Erythroblast (primary cell): ENCODE data around the gene USH1C.

ENCODE experiments used
- GATA1 ChIP-seq: IDR thresholded peaks from 2 replicates; pipeline ENCODE4 v1.6.1; 2011; ENCODE audit warnings: low read depth, mild to moderate bottlenecking, control low read depth, low read length, moderate library complexity
- POLR2A ChIP-seq: IDR thresholded peaks from 2 replicates; pipeline ENCODE4 v1.6.1; 2011; ENCODE audit warnings: mild to moderate bottlenecking, low read length

GRCh38 chr11:17560281-17561110, 16.3 kb upstream of the USH1C start:
- TF ChIP-seq POLR2A = no peak
- TF ChIP-seq GATA1 = no peak
